HG02938 (cell line): ENCODE data around the gene TUBG2.
"Not testable (repeated sequence)": the region's sequence is repeated elsewhere in the genome, so short reads cannot be mapped to it uniquely, and the experiment has no call there.

Source experiments
- ATAC-seq: cut with Tn5 transposase; IDR thresholded peaks from one replicate; pipeline ENCODE4 v1.9.1; 2021; ENCODE audit warnings: mild to moderate bottlenecking, moderate library complexity; ENCODE audit not compliant: unreplicated experiment

Gene TUBG2

DNA sequence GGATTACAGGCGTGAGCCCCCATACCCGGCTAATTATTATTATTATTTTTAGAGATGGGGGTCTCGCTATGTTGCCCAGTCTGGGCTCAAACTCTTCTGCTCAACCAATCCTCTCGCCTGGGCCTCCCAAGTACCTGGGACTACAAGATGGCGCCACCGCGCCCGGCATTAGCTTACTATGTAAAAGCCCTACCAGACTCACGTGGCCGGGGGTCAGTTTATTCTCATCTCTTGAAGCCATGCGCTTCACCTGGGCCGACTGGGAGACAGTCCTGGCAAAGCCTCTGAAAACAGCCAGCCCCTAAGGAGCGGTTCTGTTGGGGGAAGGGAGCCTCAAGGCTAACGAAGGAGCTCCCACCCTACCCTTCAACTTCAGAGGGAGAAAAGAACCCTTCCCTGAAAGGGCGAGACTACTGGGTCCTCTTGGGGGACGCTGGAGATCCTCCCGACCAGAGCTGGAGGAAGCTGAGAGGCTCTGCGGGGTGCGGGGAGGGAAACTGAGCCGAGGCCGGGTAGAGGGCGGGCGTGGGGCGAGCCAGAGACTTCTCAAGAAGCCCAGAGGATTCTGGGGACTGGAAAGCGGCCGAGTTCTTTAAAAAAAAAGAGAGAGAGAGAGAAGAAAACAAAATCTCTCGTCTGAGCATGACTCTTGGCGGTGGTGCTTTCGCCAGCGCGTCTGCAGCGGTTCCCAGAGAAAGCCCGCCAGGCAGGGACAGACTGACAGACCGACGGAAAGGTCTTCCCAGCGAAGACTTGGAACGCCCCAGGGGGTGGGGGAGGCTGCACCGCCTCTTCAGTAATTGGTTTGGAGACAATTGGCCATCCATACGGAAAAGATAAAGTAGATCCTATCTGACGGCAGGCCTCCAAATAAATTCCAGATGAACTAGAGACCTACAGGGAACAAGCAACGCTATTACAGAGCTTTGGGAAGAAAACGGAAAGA, 5.6 kb upstream of the TUBG2 start:
- ATAC-seq: no peak

DNA sequence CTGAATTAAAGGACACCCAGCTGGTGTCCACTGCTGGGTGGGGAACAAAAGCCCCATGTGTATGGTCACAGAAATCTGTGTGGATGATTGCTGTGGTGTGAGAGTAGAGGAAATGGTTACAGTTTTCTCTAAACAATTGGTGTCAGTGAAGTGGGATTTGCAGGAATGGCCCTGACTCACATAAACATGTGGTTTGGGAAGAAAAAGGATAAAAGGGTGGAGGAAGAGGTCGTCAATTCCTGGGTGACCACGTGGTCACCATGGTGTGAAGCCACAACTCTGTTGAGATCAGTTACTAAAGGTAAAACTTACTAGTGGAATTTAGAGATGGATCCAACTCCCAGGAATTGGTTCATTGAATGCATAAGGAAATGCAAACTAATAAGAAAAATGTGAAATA, 3.6 kb upstream of the TUBG2 start:
- ATAC-seq: no peak

DNA sequence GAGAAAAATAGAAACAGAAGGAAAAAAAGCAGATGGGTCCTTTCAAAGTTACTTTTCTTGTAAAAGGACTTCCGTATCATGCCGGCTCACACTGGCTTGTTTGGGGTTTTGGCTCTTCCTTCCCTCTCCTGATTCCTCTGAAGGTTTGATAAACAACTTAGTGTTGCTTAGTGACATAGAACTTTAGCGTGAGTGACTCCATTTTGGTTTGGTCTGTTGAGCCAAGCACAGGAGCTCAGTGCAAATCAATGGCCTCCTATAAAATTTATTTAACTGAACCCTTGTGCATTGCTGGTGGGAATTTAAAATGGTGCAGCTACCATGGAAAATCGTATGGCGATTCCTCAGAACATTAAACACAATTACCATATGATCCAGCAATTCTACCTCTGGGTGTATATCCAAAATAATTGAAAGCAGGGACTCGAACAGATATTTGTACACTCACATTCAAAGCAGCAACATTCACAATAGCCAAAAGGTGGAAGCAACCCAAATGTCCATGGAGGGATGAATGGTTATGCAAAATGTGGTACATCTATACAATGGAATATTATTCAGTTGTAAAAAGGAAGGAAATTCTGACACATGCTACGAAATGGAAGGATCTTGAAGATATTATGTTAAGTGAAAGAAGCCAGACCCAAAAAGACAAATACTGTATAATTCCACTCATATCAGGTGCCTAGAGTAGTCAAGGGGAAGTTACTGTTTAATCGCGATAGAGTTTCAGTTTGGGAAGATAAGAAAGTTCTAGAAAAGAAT, 1.1 kb upstream of the TUBG2 start:
- no peak for ATAC-seq

DNA sequence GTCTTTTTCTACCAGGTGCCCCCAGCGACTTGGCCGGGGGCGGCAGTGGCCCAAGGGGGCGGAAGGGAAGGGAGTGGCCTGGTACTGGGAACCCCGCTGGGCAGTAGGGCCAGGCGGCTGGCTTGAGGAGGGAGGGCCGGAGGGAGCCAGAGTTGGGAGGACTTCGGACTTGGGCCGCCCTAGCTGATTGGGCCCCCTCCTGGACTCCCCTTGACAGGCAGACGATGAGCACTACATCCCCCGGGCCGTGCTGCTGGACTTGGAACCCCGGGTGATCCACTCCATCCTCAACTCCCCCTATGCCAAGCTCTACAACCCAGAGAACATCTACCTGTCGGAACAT, 819 bp downstream of the TUBG2 start:
- not testable (repeated sequence) for ATAC-seq

DNA sequence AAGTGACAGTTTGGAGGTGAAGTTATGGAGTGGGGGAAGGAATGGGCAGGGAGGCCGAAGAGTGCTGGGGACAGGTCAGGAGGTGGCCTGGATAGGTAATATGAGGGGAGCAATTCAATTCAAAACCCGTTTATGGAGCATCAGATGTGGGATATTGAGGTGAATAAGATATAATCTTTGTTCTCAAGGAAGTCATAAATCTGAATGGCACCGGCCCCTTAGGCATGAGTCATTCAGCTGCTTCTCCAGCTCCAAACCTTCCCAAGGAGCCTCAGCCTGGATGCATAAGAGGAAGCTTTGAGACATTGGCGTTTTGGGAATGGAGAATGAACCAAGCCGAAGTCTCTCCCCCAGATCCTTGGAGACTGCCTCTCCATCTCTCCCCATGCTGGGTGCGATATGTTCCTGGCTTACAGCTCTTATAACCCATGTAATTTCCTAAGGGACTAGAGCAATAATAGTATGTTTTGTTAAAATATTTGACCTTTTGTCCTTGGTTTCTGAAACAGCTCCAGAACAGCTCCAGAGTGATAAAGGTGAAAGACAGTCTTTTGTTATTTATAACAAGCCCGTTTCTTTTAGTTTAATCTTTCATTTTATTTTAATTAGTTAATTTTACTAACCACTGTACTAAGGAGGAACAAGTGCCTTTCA, 1.7 kb downstream of the TUBG2 start:
- ATAC-seq: no peak

DNA sequence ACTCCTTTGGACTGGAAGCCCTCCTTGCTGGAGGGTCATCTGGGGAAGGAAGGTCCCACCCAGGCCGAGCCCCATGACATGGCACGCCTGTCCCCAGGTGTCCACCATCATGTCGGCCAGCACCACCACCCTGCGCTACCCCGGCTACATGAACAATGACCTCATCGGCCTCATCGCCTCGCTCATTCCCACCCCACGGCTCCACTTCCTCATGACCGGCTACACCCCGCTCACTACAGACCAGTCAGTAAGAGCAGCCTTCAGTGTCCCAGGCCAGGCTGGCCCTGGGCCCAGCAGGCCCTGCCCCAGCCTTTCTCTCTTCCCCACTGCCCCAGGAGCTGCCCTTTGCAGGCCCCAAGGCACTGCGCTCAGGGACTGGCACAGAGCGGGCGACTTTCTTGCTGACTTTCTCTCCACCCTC, 6.5 kb downstream of the TUBG2 start:
- no peak for ATAC-seq

DNA sequence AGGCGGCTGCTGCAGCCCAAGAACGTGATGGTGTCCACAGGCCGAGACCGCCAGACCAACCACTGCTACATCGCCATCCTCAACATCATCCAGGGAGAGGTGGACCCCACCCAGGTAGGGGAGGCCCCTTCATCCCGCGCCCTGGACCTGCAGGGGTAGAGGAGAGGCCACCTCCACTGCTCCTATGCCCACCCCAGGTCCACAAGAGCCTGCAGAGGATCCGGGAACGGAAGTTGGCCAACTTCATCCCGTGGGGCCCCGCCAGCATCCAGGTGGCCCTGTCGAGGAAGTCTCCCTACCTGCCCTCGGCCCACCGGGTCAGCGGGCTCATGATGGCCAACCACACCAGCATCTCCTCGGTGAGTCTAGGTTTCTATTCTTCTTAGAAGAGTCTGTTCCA, 7.0 kb downstream of the TUBG2 start:
- not testable (repeated sequence) for ATAC-seq

DNA sequence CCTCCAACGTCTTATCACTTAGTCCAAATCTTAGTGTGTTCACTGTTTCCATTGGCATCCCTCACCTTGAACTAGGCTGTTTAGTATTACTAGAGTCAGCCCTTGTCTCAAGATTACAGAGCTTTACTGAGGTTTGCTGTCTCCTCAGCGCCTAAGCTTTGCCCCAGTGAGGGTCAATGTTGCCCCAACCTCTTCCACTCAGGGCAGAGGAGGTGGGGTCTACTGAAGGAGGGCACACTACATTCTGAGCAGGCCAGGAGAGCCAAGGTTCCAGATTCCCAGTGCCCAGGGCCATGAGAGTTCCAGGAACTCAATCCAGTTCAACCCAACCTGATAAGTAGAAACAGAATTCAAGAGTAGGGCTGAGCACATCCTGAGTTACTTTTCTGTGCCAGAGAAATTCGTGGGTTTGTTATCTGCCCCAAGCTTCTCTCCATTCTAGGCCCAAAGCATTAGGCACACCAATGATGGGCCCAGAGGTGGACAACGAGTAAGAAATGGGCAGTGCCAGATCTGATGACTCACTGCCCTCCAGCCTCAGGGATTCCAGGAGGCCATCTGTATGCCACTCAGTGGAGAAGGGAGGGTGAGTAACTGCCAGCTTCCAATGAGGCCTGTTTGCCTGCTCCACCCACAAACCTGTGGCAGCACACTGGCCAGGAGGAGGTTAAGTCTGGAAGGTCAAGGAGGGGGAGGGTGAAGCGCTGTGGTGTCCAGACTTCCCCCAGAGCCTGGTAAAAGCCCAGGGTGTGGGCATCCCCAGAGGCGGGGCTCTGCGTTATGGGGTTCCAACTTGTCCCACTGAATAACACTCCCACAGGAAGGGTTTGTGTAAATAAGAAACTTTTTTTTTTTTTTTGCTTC, 8.2 kb downstream of the TUBG2 start:
- ATAC-seq: no peak

DNA sequence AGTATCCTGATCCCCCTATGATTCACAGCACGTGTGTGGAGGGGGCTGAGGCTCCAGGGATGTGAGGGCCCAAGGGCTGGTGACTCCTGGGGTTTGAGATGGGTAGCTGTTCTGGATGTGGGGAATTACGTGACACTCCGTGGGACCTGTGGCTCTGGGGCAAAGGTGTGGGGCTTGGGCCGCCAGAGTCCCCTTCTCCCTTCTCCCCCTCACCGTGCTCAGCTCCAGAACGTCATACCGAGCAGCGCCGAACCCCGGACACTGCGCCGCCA, 10.6 kb downstream of the TUBG2 start:
- ATAC-seq: no peak

DNA sequence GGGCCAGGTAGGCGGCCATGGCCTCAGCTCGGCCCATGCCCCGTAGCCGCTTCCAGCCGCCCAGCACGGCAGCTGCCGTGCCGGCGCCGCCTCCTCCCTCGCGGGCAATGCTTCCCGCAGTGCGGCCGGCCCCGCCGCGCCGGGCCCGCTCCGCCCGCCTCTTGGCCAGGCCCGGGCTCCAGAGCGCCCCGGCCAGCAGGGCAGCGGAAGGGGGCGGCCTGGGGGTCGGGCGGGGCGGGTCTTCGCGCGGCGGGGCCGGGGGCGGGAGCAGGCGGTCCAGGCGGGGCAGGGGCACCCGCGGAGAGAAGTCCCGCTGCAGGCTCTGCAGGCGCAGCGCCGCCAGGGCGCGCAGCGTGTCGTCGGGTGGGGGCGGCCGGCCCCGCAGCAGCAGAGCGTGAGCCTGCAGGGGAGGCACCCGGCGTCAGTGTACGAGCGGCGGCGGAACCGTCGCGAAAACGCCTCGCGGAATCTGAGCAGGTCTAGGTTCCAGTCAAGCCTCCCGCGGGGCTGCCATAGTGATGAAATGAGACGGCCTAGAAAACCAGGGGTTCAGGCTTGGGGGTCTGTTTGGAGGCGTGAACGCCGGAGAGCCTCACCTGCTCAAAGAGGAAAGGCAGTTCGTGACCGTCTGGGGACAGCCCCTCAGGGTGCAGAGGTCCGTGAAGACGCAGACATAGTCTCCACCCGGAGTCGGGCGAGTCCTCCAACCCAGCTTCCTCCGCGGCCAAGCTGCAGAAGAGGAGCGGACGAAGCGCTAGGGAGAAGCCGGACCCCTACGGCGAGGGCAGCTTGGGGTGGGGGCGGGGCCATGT, 11.1 kb downstream of the TUBG2 start:
- ATAC-seq: no peak

DNA sequence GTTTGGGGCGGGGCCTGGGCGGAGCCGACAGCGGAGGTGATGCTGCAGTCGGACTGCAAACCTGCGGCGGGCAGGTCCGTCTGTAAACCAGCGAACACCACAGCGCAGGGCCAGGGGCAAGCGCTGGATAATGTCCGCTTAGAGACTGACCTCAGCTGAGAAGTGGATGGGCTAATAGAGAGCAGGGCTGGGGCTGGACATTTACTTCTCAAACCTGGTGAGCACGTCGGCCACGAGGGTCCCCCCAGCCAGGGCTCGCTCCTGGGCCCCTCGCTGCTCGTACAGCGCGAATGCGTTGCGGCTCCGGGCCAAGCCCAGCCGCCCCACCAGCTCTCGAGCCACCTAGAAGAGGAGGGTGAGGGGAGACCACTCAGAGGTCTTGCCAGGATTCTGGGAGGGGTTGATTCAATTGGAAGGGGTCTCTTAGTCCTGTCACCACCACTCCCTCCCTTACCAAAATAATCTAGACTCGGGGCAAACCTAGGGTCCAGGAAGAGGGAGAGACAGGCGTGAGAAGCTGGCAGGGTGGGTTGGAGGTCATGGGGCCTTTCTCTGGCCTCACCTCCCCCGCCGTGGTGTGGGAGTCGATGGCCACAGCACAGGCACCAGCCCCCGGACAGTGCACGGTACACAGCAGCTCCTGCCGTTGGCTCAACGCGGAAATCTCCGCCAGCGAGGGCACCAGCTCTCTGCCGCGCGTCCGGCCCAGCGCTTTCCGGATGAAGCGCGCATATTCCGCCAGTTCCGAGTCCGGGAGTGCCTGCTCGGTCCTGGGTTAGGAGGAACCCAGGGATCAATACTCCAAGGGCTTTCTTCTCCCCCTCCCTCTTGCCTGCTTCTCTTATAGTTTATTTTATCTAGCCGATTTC, 11.9 kb downstream of the TUBG2 start:
- ATAC-seq: no peak

DNA sequence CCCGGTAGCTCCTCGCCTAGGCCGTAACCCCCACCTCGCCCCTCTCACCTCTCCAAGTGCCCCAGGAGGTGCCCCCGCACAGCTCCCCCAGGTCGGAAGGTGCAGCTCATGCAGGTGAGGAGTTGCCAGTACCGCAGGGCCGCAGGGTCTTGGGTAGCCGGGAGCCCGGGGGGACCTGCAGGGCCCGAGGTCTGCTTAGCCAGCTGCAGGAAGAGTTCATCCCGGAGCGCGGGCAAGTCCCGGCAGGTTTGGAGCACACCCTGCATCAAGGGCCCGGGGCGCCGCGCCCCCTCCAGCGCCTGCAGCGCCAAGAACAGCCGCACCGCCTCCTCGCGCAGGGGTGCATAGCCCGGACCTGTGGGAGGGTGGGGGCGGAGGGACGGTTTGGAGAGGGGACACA, 13.0 kb downstream of the TUBG2 start:
- ATAC-seq: no peak

DNA sequence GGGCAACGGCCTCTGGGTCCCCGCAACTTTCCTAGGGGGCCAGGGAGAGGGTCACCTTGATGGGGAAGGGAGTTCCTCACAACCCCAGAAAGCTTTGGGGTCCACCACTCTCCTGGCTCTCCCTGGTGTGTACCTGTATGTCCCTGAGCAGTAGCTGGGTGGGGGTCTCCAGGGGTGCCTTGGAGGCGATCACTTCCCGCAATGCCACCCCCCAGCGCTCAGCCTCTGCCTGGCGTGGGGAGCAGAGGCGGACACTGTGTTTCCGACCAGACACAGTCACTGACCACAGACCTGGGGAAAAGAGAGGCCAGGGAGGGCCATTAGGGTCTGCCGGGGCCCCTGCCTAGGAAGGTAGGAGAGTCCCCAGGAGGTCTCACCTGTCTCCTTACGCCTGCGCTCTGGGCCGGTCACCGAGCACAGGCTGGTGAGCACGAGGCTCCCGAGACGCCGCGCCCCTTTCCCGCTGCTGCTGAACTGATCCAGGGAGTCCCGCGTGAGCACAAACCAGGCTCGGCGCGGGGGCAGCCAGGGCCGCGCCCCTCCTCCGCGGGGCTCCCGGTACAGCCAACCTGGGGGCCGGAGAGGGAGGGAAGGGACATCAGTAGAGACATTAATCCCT, 14.3 kb downstream of the TUBG2 start:
- ATAC-seq: no peak

DNA sequence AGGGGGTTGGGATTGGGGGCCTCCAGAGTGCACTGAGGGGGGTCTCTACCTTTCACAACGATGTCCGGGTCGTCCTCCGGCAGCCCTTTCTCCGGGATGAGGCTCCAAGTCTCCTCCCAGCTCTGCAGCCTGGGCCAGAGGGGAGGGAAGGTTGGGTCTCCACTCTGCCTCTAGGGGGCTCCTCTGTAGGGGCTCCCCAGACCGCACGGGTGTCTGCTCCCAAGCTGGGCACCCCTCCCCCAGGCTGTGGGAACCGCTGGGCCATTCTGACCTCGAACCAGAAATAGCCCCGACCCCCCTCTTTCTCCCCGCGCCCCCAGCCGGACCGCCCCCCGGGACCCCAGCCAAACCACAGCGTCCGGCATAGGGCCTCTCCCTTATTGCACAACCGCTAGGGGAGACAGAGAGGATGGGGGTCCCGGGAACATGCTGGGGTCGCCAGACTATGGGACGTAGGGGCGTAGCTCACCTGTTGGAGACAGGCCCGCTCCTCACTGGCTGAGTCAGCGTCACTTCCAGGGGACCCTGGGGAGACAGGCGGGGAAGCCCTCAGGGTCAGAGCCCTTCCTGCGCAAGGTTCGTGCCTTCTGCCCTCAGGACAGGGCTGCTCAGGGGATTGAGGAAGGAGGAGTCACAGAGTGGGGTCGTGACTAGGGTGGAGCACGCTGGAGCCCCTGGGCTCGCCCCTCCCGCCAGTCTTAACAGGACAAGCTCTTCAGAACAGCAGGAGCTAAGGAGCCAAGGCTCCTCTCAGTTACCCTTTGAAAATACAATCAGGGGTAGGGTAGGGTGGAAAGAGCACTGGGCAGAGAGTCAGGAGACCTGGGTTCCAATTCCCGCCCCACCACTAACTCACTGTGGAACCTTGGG, 15.0 kb downstream of the TUBG2 start:
- ATAC-seq: no peak

DNA sequence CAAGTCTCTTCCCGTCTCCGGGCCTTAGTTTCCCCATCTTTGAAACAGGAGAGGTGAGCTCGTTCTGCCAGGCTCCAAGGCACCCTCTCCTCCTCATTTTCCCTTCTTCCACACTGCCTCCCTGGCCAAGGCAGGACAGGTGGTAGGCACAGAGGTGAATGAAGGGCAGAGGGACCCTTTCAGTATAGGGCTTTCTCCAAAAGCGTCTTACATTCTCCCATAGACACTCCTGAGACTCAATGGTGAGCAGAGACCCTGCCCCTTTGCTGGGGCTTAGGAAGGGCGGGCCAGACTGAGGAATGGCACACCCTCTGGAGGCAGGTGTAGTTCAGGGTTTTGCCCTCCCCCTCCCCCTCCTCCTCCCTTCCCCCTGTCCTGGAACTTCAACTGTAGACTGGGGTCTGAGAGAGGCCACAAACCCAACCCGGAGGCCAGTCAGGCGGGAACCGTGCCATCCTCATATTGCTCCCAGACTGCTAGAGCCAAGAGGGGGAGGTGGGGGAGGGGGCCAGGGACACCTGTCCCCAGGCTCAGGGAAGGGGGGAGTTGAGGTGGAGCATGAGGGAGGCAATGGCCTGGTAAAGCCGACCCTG, 15.8 kb downstream of the TUBG2 start:
- ATAC-seq: no peak

DNA sequence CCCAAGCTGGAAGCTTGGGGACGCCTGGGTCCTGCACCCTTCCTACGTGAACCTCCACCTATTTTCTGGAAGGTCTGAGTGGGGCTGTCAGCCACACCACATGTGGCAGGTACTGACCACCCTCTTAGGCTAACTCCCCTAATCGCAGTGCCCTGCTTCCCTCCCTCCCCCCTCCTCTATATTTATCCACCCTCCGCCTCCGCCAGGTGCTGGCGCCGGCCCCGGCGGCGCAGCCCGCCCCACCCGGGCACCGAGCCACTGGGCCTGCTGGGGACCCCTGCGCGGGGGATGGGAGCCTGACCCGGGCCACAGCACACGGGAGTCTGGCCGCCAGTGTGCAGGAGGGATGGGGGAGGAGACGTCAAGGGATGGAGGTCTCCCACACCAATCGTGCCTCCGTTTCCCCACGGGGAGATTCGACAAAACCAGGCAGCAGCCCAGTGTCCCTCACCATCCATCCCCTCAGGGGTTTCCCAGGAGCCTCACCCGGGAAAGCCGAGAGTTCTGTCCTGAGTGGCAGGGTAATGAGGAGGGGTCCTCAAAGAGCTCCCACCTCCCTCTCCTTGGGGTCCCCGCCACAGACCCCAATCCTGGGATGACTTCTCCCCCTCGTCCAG, 16.4 kb downstream of the TUBG2 start:
- no peak for ATAC-seq

DNA sequence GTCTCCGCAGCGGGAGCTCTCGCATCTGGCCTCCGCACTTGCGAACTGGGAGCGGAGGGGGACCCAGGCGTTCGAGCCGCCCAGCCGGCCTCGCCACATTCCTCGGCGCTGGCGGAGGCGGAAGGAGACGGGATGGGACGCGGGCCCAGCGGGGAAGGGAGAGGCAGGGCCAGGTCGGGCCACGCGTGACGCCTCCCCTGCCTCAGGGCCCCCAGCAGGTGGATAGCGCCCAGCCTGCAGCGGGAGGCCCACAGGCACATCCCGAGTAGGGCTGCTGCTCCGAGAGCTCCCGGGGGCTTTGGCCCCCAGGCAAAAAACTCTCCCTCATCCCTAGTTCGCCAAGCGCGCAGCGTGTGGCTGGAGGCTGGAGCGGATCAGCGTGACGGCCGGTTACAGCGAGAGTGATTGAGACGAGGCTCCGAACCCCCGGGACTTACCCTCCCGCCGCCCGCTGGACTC, 16.9 kb downstream of the TUBG2 start:
- ATAC-seq: no peak
